Epithelial cell of proximal tubule (primary cell): Measurements from ENCODE around the gene KRT79. TPM values are rescaled to one million over a fixed set of nuclear protein-coding genes. Genes with fewer than 3 reads are reported as not detected.

Experiments used
- DNase-seq: peaks from one replicate; pipeline ENCODE4 v3.0.0-alpha.2; 2011; ENCODE audit warnings: low read depth
- H3K4me3 ChIP-seq: 2 replicates; pipeline ENCODE4 v1.5.1; 2011; ENCODE audit warnings: low read depth, mild to moderate bottlenecking, low read length
- CTCF ChIP-seq: conservative IDR thresholded peaks from 2 replicates; pipeline ENCODE4 v1.5.1; 2012; ENCODE audit warnings: low read depth, mild to moderate bottlenecking, low read length
- total RNA-seq: library from RNA; depleted of rRNA; stranded (reverse); fragments of >200 nt; gene quantifications from 2 replicates; pipeline ENCODE4 v1.2.3, GENCODE V29; 2015

KRT79 gene
- total RNA-seq, 1 donor from 2014 or later, result not detected

GRCh38 chr12:52788192-52788875 lies 45.8 kb downstream of the KRT79 start:
- no peak for DNase-seq
- no peak overlapping the region for H3K4me3 ChIP-seq
- TF ChIP-seq CTCF, result no peak

- DNase-seq, result no peak
- H3K4me3 ChIP-seq, result no peak overlapping the region
Measured at GRCh38 chr12:52787324-52788191, 46.6 kb downstream of the KRT79 start.

GRCh38 chr12:52784909-52785308 lies 49.2 kb downstream of the KRT79 start:
- no peak overlapping the region for H3K4me3 ChIP-seq
- TF ChIP-seq CTCF, result no peak
- no peak for DNase-seq

More at GRCh38 chr12:52787324-52788191, 46.6 kb downstream of the KRT79 start:
- no peak for TF ChIP-seq CTCF

- no peak for TF ChIP-seq CTCF
- no peak for DNase-seq
- no peak overlapping the region for H3K4me3 ChIP-seq
Measured at GRCh38 chr12:52783563-52784316, 50.4 kb downstream of the KRT79 start.

GRCh38 chr12:52782502-52782901 lies 51.6 kb downstream of the KRT79 start:
- DNase-seq, result no peak
- TF ChIP-seq CTCF, result no peak
- no peak overlapping the region for H3K4me3 ChIP-seq

GRCh38 chr12:52781399-52782082 lies 52.6 kb downstream of the KRT79 start:
- no peak for TF ChIP-seq CTCF
- no peak for DNase-seq
- no peak overlapping the region for H3K4me3 ChIP-seq
